ENCODE results near the gene PC.
"Not testable (repeated sequence)": the region's sequence is repeated elsewhere in the genome, so short reads cannot be mapped to it uniquely, and the experiment has no call there.

Gene PC

DNA sequence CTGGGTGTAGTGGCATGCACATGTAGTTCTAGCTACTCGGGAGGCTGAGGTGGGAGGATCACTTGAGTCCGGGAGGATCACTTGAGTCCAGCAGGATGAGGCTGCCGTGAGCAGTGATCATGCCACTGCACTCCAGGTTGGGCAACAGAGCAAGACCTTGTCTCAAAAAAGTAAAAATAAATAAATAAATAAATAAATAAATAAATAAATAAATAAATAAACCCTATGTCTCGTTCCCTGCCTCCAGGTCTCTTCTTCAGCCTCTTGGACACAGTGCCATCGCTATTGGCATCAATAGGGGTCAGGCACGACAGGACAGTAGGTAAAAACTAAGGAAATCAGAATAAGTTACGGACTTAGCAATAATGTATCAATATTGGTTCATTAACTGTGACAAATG, 41.4 kb upstream of the PC start:
- TF ChIP-seq, protein P1, sequence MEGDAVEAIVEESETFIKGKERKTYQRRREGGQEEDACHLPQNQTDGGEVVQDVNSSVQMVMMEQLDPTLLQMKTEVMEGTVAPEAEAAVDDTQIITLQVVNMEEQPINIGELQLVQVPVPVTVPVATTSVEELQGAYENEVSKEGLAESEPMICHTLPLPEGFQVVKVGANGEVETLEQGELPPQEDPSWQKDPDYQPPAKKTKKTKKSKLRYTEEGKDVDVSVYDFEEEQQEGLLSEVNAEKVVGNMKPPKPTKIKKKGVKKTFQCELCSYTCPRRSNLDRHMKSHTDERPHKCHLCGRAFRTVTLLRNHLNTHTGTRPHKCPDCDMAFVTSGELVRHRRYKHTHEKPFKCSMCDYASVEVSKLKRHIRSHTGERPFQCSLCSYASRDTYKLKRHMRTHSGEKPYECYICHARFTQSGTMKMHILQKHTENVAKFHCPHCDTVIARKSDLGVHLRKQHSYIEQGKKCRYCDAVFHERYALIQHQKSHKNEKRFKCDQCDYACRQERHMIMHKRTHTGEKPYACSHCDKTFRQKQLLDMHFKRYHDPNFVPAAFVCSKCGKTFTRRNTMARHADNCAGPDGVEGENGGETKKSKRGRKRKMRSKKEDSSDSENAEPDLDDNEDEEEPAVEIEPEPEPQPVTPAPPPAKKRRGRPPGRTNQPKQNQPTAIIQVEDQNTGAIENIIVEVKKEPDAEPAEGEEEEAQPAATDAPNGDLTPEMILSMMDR (IDR thresholded peaks at IDR 0.05; ENCODE audit: insufficient read depth, low read depth, low read length, missing control alignments): no peak
- no peak for DNase-seq (ENCODE audit: low read depth)
- H3K4me3 ChIP-seq (ENCODE audit: low read length): no peak overlapping the region

DNA sequence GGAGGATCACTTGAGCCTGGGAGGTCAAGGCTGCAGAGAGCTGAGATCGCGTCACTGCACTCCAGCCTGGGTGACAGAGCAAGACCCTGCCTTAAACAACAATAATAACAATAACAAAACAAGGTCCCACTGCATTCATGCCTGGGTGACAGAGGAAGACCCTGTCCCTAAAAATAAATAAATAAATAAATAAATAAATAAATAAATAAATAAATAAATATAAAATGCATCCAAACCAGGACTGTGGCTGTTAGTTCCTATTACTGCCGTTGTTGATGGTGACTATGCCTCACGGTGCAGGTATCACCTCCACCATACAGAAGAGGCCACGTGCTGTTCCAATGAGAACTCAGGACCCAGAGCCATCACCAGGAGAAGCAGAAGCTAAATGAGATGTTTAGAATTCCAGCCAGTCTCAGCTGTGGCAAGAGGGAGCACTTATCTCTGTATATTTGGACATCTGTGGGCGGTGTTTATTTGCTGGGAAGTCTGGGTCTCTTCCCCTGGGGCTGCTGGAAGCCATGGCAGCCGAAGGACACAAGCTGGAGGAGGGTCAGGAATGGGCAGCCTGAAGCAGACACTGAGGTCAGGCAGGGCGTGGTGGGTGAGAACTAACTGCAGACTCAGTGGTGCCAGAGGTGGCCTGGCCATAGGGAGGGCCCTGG, 38.6 kb upstream of the PC start:
- DNase-seq (ENCODE audit: low read depth): no peak
- TF ChIP-seq, protein P1 (IDR thresholded peaks at IDR 0.05; ENCODE audit: insufficient read depth, low read depth, low read length, missing control alignments): no peak
- no peak overlapping the region for H3K4me3 ChIP-seq (ENCODE audit: low read length)

DNA sequence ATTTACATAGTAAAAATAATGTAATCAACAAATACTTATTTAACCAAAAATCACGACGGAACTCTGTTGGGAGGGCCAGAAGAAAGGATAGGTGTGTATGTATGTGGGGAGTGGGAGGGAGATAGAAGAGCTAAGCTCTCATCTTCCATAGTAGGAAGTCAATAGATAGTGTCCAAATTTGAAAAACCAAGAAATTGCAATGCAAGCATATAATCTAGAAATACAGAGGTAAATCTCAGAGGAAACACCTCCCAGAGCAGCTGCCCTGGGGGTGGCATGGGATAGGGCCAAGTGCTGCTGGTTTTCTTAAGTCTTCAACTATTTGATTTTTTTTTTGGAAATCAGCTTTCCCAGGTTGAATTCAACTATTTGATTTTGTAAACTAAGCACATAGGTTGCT, 33.9 kb upstream of the PC start:
- no peak overlapping the region for H3K4me3 ChIP-seq (ENCODE audit: low read length)
- TF ChIP-seq, protein P1 (IDR thresholded peaks at IDR 0.05; ENCODE audit: insufficient read depth, low read depth, low read length, missing control alignments): no peak
- DNase-seq (ENCODE audit: low read depth): no peak

DNA sequence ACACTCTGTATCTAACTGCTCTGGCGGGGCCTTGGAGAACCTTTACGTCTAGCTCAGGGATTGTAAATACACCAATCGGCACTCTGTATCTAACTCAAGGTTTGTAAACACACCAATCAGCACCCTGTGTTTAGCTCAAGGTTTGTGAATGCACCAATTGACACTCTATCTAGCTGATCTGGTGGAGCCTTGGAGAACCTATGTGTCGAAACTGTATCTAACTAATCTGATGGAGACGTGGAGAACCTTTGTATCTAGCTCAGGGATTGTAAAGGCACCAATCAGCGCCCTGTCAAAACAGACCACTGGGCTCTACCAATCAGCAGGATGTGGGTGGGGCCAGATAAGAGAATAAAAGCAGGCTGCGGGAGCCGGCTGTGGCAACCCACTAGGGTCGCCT, 31.2 kb upstream of the PC start:
- not testable (repeated sequence) for DNase-seq (ENCODE audit: low read depth); H3K4me3 ChIP-seq (ENCODE audit: low read length)

GRCh38 chr11:66988741-66989140, 30.6 kb upstream of the PC start:
- H3K4me3 ChIP-seq (ENCODE audit: low read length); DNase-seq (ENCODE audit: low read depth): not testable (repeated sequence)

- TF ChIP-seq, protein P1 (IDR thresholded peaks at IDR 0.05; ENCODE audit: insufficient read depth, low read depth, low read length, missing control alignments): no peak
- DNase-seq (ENCODE audit: low read depth): no peak
- no peak overlapping the region for H3K4me3 ChIP-seq (ENCODE audit: low read length)
Measured at GRCh38 chr11:66987924-66988637, 29.9 kb upstream of the PC start.

DNA sequence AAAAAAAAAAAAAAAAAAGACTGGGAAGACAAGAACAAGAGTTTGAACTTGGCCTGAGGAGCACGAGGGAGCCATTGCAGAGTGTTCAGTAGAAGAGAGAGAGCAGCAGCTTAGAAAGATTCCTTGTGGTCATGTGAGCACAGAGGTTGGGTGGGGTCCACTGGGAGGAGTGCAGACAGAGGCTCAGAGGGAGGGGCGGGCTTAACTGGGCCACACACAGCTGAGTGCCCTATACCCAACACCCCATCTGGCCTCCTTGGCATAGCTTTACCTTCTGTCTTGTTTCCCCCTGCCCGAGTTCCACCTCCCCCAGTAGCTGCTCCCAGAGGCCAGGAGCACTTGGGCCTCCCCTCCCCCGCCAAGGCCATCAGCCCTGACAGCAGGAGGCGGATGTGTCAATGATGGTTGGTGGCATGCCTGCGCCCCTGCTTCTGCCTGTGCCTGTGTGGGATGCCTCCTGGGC, 29.0 kb upstream of the PC start:
- H3K4me3 ChIP-seq (ENCODE audit: low read length): no peak overlapping the region
- no peak for DNase-seq (ENCODE audit: low read depth)
- TF ChIP-seq, protein P1 (IDR thresholded peaks at IDR 0.05; ENCODE audit: insufficient read depth, low read depth, low read length, missing control alignments): no peak

DNA sequence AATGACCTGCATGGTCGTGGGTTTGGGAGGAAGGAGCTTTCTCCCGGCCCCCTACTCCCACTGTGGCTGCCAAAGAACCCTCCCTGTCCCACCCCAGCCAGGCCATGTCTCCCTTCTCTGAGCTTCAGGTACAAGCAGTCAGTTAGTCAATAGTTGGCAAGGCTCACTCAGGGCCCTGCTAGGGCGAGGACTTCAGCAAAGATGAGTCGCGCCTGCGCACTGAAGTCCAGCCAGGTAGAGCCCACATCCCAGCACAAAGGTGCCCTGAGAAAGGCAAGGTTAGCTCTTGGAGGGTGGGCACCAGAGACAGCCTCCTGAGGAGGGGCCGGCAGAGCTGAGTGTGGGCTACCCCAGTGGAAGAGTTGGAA, 28.0 kb upstream of the PC start:
- TF ChIP-seq, protein P1 (IDR thresholded peaks at IDR 0.05; ENCODE audit: insufficient read depth, low read depth, low read length, missing control alignments): no peak
- H3K4me3 ChIP-seq (ENCODE audit: low read length): no peak overlapping the region
- DNase-seq (ENCODE audit: low read depth): peak; percentile 73

All from epithelial cell of esophagus (primary cell).